Activated CD4-positive, CD25-positive, alpha-beta regulatory T cell (primary cell): ENCODE results near the gene PWWP2B.
A peak's percentile ranks its signal among the peaks of the same experiment; 100 is the strongest.

Source experiments
- DNase-seq, 4 experiments: peaks; one replicate each; lab custom pipeline; 2025; lab: John Stamatoyannopoulos, UW

The PWWP2B gene

GRCh38 chr10:132448248-132448731 lies 51.3 kb downstream of the PWWP2B start:
- peak in 1 of 4 experiments; percentile 15 for DNase-seq

- DNase-seq, result no peak
Measured at GRCh38 chr10:132449051-132449810, 52.2 kb downstream of the PWWP2B start.

GRCh38 chr10:132449811-132450181 lies 52.8 kb downstream of the PWWP2B start:
- DNase-seq, result no peak

DNA sequence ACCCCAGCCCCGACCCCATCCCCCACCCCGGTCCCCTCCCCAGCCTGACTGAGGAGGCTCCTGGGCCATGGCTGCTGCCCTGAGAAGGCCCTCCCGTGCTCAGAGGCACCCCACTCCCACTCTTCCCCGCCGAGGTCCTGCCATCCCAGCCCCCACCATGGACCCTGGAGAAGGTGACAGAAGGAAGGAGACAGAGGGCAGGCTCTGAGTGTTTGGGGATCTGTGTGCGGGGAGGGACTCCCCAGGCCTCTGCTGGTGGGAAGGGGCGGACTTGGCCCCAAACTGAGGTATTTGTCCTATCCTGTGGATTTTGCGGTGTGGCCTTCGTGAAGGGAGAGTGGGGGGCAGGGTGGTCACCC lies 53.4 kb downstream of the PWWP2B start:
- no peak for DNase-seq

- no peak for DNase-seq
Measured at GRCh38 chr10:132450825-132451505, 54.0 kb downstream of the PWWP2B start.

DNA sequence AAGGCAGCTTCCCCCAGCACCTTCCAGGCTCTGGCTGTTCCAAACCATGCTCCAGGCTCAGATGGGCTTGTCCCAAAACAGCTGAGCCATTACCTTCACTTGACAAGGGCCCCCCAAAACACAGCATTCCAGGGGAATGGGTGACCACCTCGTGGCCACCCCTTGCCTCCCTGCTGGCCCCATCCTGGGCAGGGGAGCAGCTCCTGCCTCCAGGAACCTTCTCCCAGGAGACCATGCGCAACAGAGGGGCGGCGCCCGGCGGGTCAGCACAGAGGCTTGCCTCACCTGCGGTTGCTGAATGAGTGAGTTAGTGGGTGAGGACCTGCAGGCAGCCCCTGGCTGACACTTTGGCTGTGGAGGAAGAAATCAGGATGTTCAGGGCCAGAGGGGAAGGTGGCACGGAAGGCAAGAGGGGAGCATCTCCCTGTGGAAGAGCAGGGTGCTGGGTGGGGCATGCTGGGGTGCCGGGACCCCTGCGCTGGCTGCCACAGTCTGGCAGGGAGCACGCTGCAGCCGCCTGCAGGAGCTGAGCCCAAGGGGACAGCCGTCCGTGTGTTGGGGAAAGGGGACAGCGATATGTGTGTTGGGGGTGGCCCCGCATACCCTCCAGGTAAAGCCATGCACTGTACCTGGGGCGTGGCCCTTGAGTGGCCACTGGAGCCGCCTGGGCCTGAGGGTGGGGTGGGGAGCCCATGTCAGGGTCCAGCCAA lies 54.7 kb downstream of the PWWP2B start:
- DNase-seq, result no peak

DNA sequence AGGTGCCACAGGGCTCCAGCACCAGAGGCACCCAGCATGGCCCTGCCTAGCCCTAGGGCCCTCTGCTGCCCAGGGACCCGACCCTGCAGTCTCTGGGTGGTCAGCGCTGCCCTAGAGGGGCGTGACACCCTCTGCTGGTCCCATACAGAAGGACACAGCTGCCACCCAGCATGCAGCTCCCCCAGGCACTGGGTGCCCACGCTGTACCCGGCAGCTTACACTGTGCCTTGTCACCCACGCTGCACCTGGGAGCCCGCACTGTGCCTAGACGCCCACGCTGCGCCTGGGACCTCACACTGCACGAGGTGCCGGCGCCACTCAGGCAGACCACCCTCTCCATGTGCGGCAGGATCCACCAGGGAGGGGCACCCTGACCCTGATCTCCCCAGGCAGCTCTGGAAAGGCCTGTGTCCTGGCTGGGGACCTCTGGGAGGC lies 55.2 kb downstream of the PWWP2B start:
- no peak for DNase-seq

GRCh38 chr10:132452651-132453469 lies 55.9 kb downstream of the PWWP2B start:
- peak; percentile 77 to 92 (median 88) for DNase-seq

DNA sequence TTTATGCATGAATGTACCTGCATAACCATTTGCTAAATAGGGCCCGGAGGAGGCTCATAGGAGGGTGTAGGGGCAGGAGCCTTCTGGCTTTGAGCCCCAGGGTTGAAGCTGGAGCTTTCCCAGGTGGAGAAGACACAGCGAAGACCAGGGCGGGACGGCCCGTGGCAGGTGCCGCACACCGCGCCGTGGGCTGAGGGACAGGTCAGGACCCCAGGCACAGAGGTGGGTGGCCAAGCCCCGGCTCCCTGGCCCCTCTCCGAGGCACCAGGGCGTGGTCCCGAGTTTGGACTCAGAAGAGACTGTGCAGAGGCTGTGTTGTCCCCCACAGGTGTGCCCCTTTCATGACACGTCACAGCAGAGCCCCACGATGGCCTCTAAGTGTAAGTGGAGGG lies 56.5 kb downstream of the PWWP2B start:
- no peak for DNase-seq

DNA sequence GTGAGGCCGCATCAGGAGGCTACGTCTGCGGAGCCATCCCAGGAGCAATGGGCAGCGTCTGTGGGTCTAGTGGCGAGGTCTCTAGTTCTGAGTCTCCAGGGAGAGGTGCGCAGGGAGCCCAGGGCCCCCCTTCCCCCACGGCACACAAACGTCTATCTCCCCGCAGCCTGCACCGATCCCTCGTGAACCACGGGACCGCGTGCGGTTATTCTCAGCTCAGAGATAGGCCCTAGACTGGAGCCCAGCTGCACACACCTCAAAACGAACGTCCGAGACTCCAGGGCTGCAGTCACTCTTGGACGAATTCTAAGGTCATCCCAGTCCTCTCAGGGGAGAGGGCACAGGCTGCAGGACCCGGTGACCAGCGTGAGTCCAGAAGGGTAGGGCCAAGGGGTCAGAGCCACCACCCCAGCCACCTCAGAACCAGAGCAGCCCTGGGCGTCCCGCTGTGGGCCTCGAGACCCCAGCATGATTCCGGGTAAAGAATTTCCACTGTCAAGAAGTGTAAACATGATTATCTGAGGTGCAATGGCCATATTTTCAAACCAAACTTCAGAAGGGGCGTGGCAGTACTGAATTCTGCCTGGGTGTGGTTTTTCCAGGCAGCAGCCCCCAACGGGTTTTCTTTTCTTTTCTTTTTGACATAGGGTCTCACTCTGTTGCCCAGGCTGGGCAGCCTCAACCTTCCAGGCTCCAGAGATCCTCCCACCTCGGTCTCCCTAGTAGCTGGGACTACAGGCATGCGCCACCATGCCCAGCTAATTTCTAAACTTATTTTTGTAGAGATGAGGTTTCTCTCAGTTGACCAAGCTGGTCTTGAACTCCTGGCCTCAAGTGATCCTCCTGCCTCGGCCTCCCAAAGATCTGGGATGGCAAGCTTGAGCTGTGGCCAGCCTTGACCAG lies 57.5 kb downstream of the PWWP2B start:
- DNase-seq, result no peak

DNA sequence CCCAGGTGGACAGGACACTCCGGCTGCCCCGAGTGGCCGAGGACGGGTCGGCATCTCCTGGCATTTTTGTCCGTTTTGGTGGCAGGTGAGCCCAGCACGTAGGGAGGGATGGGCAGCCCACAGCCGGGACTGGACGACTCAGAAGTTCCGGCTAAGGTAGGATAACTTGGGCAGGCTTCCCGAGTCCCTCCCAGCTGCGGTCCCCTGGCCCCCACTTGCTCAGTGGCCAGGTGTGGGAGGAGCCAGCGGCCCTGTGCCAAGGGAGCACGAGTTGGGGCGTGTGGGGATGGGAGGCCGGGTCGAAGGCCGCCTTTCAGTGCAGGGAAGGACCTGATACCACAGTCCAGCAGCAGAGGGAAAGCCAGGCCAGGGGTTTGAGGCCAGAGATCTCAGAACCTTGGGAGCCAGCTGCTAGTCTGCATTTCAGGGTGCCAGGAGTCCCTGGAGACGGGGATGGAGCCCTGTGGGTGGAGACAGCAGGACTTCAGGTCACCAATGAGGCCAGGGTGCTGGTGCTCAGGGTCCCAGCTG lies 58.5 kb downstream of the PWWP2B start:
- no peak for DNase-seq

DNA sequence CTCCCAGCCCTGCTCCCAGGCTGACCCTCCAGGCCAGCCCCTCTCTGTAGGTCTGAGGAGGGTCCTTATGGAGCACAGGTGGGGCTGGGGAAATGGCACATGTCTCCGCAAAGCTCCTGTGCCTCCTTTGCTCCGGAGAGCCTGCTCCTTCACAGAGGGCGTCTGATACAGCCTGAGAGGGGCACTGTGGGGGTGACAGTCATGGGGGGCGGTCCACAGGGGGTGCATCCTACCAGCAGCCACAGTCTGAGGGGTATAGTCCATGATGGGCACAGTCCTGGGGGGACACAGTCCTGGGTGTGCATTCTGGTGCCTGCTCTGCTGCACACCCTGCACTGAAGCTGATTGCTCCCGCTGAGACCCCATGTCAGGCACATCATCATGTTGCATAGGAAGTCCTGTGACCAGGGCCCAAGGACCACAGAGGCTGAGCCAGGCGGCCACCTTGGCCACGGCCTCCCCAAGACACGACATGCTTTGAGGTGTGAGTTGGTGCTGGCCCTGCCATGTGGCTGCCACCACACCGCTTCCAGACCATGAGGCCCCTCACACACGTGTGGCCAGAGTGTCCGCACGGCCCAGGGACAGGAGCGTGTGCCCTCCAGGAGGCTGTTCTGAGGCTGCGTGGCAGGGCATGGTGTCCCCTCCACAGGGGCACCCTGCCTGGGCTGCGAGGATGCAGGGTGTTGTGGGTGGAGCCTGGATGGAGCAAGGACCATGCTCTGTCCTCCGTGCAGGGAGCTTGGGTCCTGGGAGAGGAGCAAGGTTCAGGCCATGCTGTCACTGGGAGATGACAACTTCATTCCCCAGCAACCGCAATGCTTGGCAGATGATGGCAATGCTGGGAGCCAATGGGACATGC lies 59.2 kb downstream of the PWWP2B start:
- DNase-seq, result no peak

DNA sequence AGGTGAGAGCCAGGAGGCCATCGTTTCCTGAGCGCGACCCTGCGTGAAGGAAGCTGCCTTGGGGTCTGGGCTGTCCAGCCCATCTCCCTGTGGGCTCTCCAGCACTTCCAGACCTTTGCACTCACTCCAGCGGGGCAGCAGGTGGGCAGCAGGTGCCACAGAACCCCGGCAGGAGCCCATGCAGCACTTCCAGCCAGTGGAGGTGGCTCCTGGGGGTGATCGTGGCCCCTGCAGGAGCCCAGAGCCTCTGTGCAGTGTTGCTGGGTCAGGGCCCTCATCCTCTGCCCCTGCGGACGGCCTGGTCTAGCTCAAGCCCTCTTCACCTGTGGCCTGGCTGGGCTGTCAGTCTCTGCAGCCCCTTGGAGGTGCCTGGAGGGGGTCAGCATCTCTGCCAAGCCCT lies 59.9 kb downstream of the PWWP2B start:
- no peak for DNase-seq

- DNase-seq, result no peak
Measured at GRCh38 chr10:132457328-132458070, 60.5 kb downstream of the PWWP2B start.

DNA sequence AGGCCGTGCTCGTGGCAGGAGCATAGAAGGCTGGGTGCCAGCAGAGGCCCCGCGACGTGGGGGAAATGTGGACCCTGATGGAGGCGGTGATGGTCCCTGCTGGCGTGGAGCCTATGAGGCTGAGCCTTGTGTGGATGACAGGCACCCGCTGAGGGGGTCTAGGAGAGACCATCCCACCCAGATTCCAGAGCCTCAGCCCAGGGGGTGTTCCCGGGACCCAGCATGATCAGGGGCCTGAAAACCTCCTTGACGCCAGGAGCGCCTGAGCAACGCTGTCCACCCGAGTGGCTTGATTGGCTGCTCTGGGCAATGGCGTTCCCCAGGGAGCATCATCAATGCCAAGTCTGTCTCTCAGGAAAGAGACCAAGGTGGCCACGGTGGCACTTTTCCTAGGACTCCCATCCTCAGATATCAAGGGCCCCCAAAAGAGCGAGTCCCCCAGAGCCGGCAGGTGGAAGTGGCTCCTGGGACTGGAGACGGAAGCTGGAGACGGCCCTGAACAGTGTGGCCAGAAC lies 61.1 kb downstream of the PWWP2B start:
- no peak for DNase-seq

DNA sequence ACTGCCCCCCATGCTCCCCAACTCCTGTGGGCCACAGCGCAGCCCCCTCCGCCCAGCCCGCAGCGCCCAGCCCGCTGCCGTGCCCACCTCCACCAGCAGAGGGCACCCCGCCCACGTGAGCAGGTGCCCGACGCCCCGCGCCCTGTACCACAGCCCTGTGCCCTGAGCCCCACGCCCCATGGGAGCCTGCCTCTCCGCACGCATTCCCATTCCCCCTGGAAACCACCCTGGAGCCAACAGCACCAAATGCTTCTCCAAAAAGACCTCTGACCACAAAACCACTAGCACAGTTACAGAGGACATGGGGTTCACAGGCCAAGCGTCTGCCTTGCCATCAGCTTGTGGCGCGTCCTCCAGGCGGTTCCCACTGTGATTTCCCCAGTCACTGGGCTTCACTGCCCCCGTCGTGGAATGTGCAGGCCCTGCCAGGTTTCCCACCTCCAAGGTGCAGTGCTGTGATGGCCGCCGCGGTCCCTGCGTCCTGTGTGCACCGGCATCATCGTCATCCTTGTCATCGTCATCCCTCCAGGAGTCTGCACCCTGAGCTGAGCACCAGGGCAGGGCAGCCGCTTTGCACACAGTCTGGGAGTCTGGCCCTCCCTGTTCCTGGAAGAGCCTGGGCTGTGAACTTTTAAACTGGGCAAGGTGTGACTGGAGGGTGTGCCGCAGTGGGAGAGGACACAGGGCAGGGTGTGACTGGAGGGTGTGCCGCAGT lies 61.7 kb downstream of the PWWP2B start:
- DNase-seq, result peak; percentile 49 to 58 (median 54)

GRCh38 chr10:132459301-132460003 lies 62.5 kb downstream of the PWWP2B start:
- no peak for DNase-seq
